ENCODE data around the gene HIP1. TPM values are rescaled to one million over a fixed set of nuclear protein-coding genes. Genes with fewer than 3 reads are reported as not detected.

Gene HIP1
- total and polyA plus RNA-seq, 3 experiments from 2014 or later, result 6.1 to 7.4 (median 6.7) TPM

GRCh38 chr7:75667938-75668337 lies 70.8 kb downstream of the HIP1 start:
- Histone ChIP-seq H3K4me3 (ENCODE audit: low read length) (no peak overlapping the region), H3K36me3 (ENCODE audit: insufficient read depth, low read length) (no peaks in the 10 kb centered on the region), H3K27me3 (ENCODE audit: insufficient read depth, low read length, poor library complexity, severe bottlenecking) (no peaks in the 10 kb centered on the region), H3K4me1 (ENCODE audit: insufficient read depth, low read length) (no peaks in the 10 kb centered on the region), H3K9me3 (ENCODE audit: low read length) (no peaks in the 10 kb centered on the region), H3K27ac (ENCODE audit: low read depth, low read length) (no peak overlapping the region)
- Mint-ChIP-seq H3K36me3 (peaks cover 0 to 2% (median 0%) of the 10 kb centered on the region in 3 donors), H3K4me3 (no peak overlapping the region), H3K27ac (no peak overlapping the region), H3K27me3 (no peaks in the 10 kb centered on the region), H3K9me3 (no peaks in the 10 kb centered on the region), H3K4me1 (peaks cover 0 to 3% (median 0%) of the 10 kb centered on the region in 3 donors)
- CTCF ChIA-PET, result no interaction called here
- DNase-seq, result no peak
- POLR2A ChIA-PET, result no interaction called here

DNA sequence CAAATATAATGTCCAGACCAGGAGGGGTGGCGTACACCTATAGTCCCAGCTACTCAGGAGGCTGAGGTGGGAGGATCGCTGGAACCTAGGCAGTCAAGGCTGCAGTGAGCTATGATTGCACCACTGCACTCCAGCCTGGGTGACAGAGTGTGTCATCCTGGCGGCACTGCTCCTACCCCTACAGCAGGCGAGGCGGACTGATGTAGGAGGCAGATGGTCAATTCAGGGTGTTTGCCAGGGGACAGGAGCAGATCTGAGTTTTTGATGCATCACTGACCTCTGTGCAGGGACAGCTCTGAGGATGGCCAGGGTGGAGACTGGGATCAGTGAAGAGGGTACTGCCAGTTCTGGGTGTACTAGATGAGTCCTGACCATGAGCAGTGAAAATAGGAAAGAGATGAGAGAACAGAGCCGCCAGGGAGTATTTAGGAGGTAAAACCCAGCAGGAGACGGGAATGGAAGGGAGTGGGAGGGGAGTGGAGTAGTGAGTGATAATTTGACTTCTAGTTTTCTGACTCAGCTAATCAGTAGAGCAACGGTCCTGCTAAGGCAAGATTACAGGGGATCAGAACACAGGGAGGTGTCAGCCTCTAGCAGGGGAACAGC lies 75.3 kb downstream of the HIP1 start:
- no peak overlapping the region for H3K4me3 ChIP-seq (ENCODE audit: low read length)
- DNase-seq, result no peak
- peaks cover 0 to 5% (median 0%) of the 10 kb centered on the region in 3 donors for H3K4me1 Mint-ChIP-seq
- H3K27ac ChIP-seq (ENCODE audit: low read depth, low read length), result peak overlapping the region; percentile 31
- H3K27ac Mint-ChIP-seq, result peak overlapping the region in 2 of 8 donors; percentile 30 to 75
- CTCF ChIA-PET, result interaction anchor here (1.2 kb wide), 1 partner anchor 9 kb away, joined by 3 read pairs; no protein-coding TSS in a partner anchor
- H3K36me3 ChIP-seq (ENCODE audit: insufficient read depth, low read length), result no peaks in the 10 kb centered on the region
- H3K27me3 ChIP-seq (ENCODE audit: insufficient read depth, low read length, poor library complexity, severe bottlenecking), result no peaks in the 10 kb centered on the region
- no peaks in the 10 kb centered on the region for H3K4me1 ChIP-seq (ENCODE audit: insufficient read depth, low read length)
- no peaks in the 10 kb centered on the region for H3K9me3 ChIP-seq (ENCODE audit: low read length)
- no peaks in the 10 kb centered on the region for H3K27me3 Mint-ChIP-seq
- H3K9me3 Mint-ChIP-seq, result no peaks in the 10 kb centered on the region
- POLR2A ChIA-PET, result no interaction called here
- H3K36me3 Mint-ChIP-seq, result peaks cover 0 to 2% (median 0%) of the 10 kb centered on the region in 3 donors
- no peak overlapping the region for H3K4me3 Mint-ChIP-seq

- POLR2A ChIA-PET, result no interaction called here
- no peak overlapping the region for H3K4me3 ChIP-seq (ENCODE audit: low read length)
- peak overlapping the region in 1 of 8 donors; percentile 2 for H3K27ac Mint-ChIP-seq
Observed at GRCh38 chr7:75662579-75663301, 76.0 kb downstream of the HIP1 start.

DNA sequence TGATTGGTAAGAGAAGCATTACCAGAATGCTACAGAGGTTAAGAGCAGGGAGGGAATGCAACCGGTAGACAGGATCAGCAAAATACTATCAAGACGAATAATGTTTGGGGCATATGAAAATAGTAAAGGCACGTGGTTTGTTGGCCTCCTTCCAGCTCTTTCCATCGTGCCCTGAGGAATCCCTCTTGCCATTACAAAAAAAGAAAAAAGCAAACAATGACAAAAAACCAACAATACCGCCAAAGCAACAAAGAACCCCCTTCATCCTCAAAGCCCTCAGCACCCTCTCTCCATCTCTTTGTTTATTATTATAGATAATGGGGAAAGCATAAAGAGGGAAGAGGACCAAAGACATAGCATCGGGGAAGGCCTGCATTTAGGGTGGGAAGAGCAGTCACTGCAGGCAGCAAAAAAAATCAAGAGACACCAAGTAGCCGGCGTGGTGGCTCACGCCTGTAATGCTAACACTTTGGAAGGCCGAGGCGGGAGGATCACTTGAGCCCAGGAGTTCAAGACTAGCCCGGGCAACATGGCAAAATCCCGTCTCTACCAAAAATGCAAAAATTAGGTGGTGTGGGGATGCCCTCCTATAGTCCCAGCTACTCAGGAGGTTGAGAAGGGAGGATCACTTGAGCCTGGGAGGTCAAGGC lies 78.0 kb downstream of the HIP1 start:
- H3K9me3 Mint-ChIP-seq, result no peaks in the 10 kb centered on the region

More at GRCh38 chr7:75662579-75663301, 76.0 kb downstream of the HIP1 start:
- Mint-ChIP-seq H3K27me3 (no peaks in the 10 kb centered on the region), H3K36me3 (no peaks in the 10 kb centered on the region), H3K4me1 (peaks cover 0 to 5% (median 0%) of the 10 kb centered on the region in 3 donors), H3K9me3 (no peaks in the 10 kb centered on the region), H3K4me3 (no peak overlapping the region)
- H3K36me3 ChIP-seq (ENCODE audit: insufficient read depth, low read length), result no peaks in the 10 kb centered on the region
- no peak for DNase-seq
- CTCF ChIA-PET, result interaction anchor here (1.2 kb wide), 1 partner anchor 10 kb away, joined by 3 read pairs; no protein-coding TSS in a partner anchor
- no peaks in the 10 kb centered on the region for H3K9me3 ChIP-seq (ENCODE audit: low read length)
- peak overlapping the region; percentile 31 for H3K27ac ChIP-seq (ENCODE audit: low read depth, low read length)
- H3K27me3 ChIP-seq (ENCODE audit: insufficient read depth, low read length, poor library complexity, severe bottlenecking), result no peaks in the 10 kb centered on the region
- no peaks in the 10 kb centered on the region for H3K4me1 ChIP-seq (ENCODE audit: insufficient read depth, low read length)

GRCh38 chr7:75658802-75659201 lies 79.9 kb downstream of the HIP1 start:
- no peaks in the 10 kb centered on the region for H3K9me3 Mint-ChIP-seq
- no peak overlapping the region for H3K4me3 ChIP-seq (ENCODE audit: low read length)
- no peaks in the 10 kb centered on the region for H3K36me3 ChIP-seq (ENCODE audit: insufficient read depth, low read length)
- H3K36me3 Mint-ChIP-seq, result no peaks in the 10 kb centered on the region
- H3K27me3 Mint-ChIP-seq, result no peaks in the 10 kb centered on the region
- H3K27me3 ChIP-seq (ENCODE audit: insufficient read depth, low read length, poor library complexity, severe bottlenecking), result no peaks in the 10 kb centered on the region
- H3K27ac ChIP-seq (ENCODE audit: low read depth, low read length), result no peak overlapping the region
- no peaks in the 10 kb centered on the region for H3K9me3 ChIP-seq (ENCODE audit: low read length)
- DNase-seq, result no peak
- no peaks in the 10 kb centered on the region for H3K4me1 ChIP-seq (ENCODE audit: insufficient read depth, low read length)
- H3K27ac Mint-ChIP-seq, result no peak overlapping the region
- H3K4me1 Mint-ChIP-seq, result peaks cover 0 to 5% (median 0%) of the 10 kb centered on the region in 3 donors
- CTCF ChIA-PET, result no interaction called here
- no peak overlapping the region for H3K4me3 Mint-ChIP-seq
- POLR2A ChIA-PET, result no interaction called here

More for the DNA sequence above, 78.0 kb downstream of the HIP1 start:
- H3K36me3 ChIP-seq (ENCODE audit: insufficient read depth, low read length), result no peaks in the 10 kb centered on the region
- H3K4me3 ChIP-seq (ENCODE audit: low read length), result no peak overlapping the region
- no peaks in the 10 kb centered on the region for H3K4me1 ChIP-seq (ENCODE audit: insufficient read depth, low read length)
- Mint-ChIP-seq H3K4me3 (peak overlapping the region in 1 of 7 donors; percentile 66), H3K27me3 (no peaks in the 10 kb centered on the region), H3K27ac (peak overlapping the region in 1 of 8 donors; percentile 65), H3K36me3 (no peaks in the 10 kb centered on the region), H3K4me1 (peaks cover 0 to 5% (median 0%) of the 10 kb centered on the region in 3 donors)
- no peaks in the 10 kb centered on the region for H3K9me3 ChIP-seq (ENCODE audit: low read length)
- H3K27me3 ChIP-seq (ENCODE audit: insufficient read depth, low read length, poor library complexity, severe bottlenecking), result no peaks in the 10 kb centered on the region
- ChIA-PET POLR2A (no interaction called here), CTCF (no interaction called here)
- no peak for DNase-seq
- H3K27ac ChIP-seq (ENCODE audit: low read depth, low read length), result no peak overlapping the region

DNA sequence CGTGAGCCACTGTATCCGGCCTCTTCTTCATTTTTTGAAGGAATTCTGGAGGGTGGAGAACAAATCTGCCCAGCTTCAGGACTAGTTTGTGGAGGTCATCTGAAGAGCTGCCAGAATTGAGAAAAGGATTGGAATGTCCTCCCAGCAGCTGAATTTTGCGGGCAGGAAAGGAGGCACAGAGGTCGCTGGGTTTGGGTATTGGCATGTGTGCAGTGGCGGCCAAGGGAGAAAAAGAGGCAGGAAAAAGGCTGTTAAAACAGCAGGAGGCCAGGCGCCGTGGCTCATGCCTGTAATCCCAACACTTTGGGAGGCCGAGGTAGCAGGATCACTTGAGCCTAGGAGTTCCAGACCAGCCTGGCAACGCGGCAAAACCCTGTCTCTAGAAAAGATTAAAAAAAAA lies 80.4 kb downstream of the HIP1 start:
- Histone ChIP-seq H3K4me3 (ENCODE audit: low read length) (no peak overlapping the region), H3K27ac (ENCODE audit: low read depth, low read length) (no peak overlapping the region), H3K9me3 (ENCODE audit: low read length) (no peaks in the 10 kb centered on the region), H3K4me1 (ENCODE audit: insufficient read depth, low read length) (no peaks in the 10 kb centered on the region), H3K36me3 (ENCODE audit: insufficient read depth, low read length) (no peaks in the 10 kb centered on the region), H3K27me3 (ENCODE audit: insufficient read depth, low read length, poor library complexity, severe bottlenecking) (no peaks in the 10 kb centered on the region)
- DNase-seq, result no peak
- no peaks in the 10 kb centered on the region for H3K27me3 Mint-ChIP-seq
- CTCF ChIA-PET, result no interaction called here
- POLR2A ChIA-PET, result no interaction called here
- no peak overlapping the region for H3K4me3 Mint-ChIP-seq
- no peak overlapping the region for H3K27ac Mint-ChIP-seq
- H3K4me1 Mint-ChIP-seq, result peaks cover 0 to 5% (median 0%) of the 10 kb centered on the region in 3 donors
- H3K36me3 Mint-ChIP-seq, result no peaks in the 10 kb centered on the region
- H3K9me3 Mint-ChIP-seq, result no peaks in the 10 kb centered on the region

DNA sequence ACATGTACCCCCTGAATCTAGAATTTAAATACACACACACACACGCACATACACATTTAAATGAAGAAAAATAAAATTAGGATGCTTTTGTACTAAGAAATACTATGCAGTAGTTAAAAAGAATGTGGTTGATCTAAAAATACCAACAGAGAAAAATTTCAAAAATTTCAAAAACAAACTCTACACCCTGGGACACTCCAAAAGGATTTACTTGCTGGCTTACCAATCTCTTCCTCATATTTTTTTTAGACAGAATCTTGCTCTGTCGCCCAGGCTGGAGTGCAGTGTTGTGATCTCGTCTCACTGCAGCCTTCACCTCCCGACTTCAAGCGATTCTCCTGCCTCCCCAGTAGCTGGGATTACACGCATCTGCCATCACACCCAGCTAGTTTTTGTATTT lies 80.9 kb downstream of the HIP1 start:
- Mint-ChIP-seq H3K27me3 (no peaks in the 10 kb centered on the region), H3K27ac (no peak overlapping the region), H3K4me1 (peaks cover 0 to 2% (median 0%) of the 10 kb centered on the region in 3 donors), H3K4me3 (no peak overlapping the region), H3K36me3 (peaks cover 0 to 1% (median under 1%) of the 10 kb centered on the region in 3 donors), H3K9me3 (no peaks in the 10 kb centered on the region)
- Histone ChIP-seq H3K27me3 (ENCODE audit: insufficient read depth, low read length, poor library complexity, severe bottlenecking) (no peaks in the 10 kb centered on the region), H3K4me1 (ENCODE audit: insufficient read depth, low read length) (no peaks in the 10 kb centered on the region), H3K4me3 (ENCODE audit: low read length) (no peak overlapping the region), H3K36me3 (ENCODE audit: insufficient read depth, low read length) (no peaks in the 10 kb centered on the region), H3K27ac (ENCODE audit: low read depth, low read length) (no peak overlapping the region), H3K9me3 (ENCODE audit: low read length) (no peaks in the 10 kb centered on the region)
- ChIA-PET POLR2A (no interaction called here), CTCF (no interaction called here)
- DNase-seq, result no peak

GRCh38 chr7:75656740-75657139 lies 82.0 kb downstream of the HIP1 start:
- peaks cover 0 to 2% (median 1%) of the 10 kb centered on the region in 3 donors for H3K36me3 Mint-ChIP-seq
- CTCF ChIA-PET, result no interaction called here

More at GRCh38 chr7:75656740-75657139, 82.0 kb downstream of the HIP1 start:
- Histone ChIP-seq H3K27me3 (ENCODE audit: insufficient read depth, low read length, poor library complexity, severe bottlenecking) (no peaks in the 10 kb centered on the region), H3K27ac (ENCODE audit: low read depth, low read length) (no peak overlapping the region), H3K36me3 (ENCODE audit: insufficient read depth, low read length) (no peaks in the 10 kb centered on the region), H3K4me1 (ENCODE audit: insufficient read depth, low read length) (no peaks in the 10 kb centered on the region), H3K9me3 (ENCODE audit: low read length) (no peaks in the 10 kb centered on the region), H3K4me3 (ENCODE audit: low read length) (no peak overlapping the region)
- POLR2A ChIA-PET, result no interaction called here
- Mint-ChIP-seq H3K4me1 (no peaks in the 10 kb centered on the region), H3K9me3 (no peaks in the 10 kb centered on the region), H3K4me3 (no peak overlapping the region), H3K27me3 (no peaks in the 10 kb centered on the region), H3K27ac (no peak overlapping the region)
- no peak for DNase-seq

Measured in CD8-positive, alpha-beta memory T cell (primary cell).